NCI-H510A (cell line): ENCODE data around the gene HAAO.
"Not testable (repeated sequence)": the region's sequence is repeated elsewhere in the genome, so short reads cannot be mapped to it uniquely, and the experiment has no call there.

ENCODE experiments used
- DNase-seq: peaks from one replicate; lab custom pipeline; 2025; lab: John Stamatoyannopoulos, UW

Gene HAAO

GRCh38 chr2:42792583-42793333, at the start of gene HAAO:
TSS of gene HAAO (minus strand) at chr2:42792583. CDS start at chr2:42792536, 47 bp downstream.
- DNase-seq, result peak; percentile 13

- no peak for DNase-seq
These were observed 49.0 kb upstream of the HAAO start for GRCh38 chr2:42841344-42841743.

GRCh38 chr2:42840760-42841159, 48.4 kb upstream of the HAAO start:
- no peak for DNase-seq

GRCh38 chr2:42839809-42840501, 47.6 kb upstream of the HAAO start:
- DNase-seq, result no peak

GRCh38 chr2:42838133-42838532, 45.8 kb upstream of the HAAO start:
- DNase-seq, result no peak

GRCh38 chr2:42835577-42836371, 43.4 kb upstream of the HAAO start:
- no peak for DNase-seq

GRCh38 chr2:42834161-42834560, 41.8 kb upstream of the HAAO start:
- no peak for DNase-seq

- no peak for DNase-seq
These were observed 39.9 kb upstream of the HAAO start for GRCh38 chr2:42832289-42832634.

GRCh38 chr2:42831575-42832288, 39.3 kb upstream of the HAAO start:
- not testable (repeated sequence) for DNase-seq

GRCh38 chr2:42830922-42831574, 38.7 kb upstream of the HAAO start:
- DNase-seq, result no peak

GRCh38 chr2:42829671-42830440, 37.5 kb upstream of the HAAO start:
- DNase-seq, result no peak

GRCh38 chr2:42828487-42829425, 36.4 kb upstream of the HAAO start:
- DNase-seq, result peak; percentile 34

GRCh38 chr2:42827647-42828486, 35.5 kb upstream of the HAAO start:
- peak; percentile 56 for DNase-seq

GRCh38 chr2:42826231-42826630, 33.8 kb upstream of the HAAO start:
- no peak for DNase-seq

GRCh38 chr2:42824454-42824807, 32.0 kb upstream of the HAAO start:
- DNase-seq, result no peak

- no peak for DNase-seq
These were observed 31.5 kb upstream of the HAAO start for GRCh38 chr2:42823744-42824453.

- no peak for DNase-seq
These were observed 26.8 kb upstream of the HAAO start for GRCh38 chr2:42819160-42819559.

GRCh38 chr2:42815726-42816125, 23.3 kb upstream of the HAAO start:
- DNase-seq, result no peak
